Daoy (cell line): Measurements from ENCODE around the gene FTO. TPM values are rescaled to one million over a fixed set of nuclear protein-coding genes. Genes with fewer than 3 reads are reported as not detected.
A peak's percentile ranks its signal among the peaks of the same experiment; 100 is the strongest.

Experiments
- DNase-seq: peaks from one replicate; pipeline ENCODE4 v3.0.0-alpha.2; 2015; ENCODE audit warnings: low read depth
- total RNA-seq: library from RNA; depleted of rRNA; stranded (reverse); fragments of >200 nt; shearing (Covaris generic); gene quantifications from 2 replicates; pipeline ENCODE4 v1.2.3, GENCODE V29; 2014

FTO gene
- total RNA-seq, 1 experiment from 2014 or later = 38.8 TPM

DNA sequence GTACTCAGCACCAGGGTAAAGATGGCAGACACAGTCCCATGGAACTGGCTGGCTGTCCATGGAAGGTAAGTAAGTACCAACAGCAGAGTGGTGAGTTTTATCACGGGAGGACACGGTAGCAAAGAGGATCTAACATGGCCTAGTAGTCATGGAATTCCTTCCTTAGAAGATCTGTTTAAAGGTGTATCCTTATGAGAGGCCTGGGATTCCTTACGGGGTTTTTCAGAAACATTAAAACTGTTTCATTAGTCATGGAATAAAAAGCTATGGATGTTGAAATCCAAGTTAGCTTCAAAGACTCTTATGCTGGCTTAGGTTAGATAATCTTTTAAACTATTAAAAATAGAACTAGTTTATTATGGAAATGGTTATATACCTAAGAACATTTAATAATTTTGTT lies 7.4 kb downstream of the FTO start:
- DNase-seq = no peak

DNA sequence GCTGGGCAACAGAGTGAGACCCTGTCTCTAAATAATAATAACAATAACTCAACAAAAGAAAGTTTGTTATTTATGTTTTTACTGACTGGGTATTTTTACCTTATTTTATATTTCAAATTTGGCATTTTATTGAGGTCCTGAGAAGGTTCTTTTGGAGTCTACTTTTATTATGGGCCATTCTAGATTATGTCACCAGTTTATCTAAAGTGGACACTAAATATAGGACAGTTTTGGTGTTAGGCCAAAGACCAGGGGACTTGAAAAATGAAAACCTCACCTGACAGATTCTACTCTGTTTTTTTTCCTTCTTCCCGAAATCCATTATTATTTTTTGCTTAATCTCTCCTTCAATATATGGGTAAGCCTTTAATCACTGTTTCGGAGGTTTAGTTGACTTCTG lies 8.1 kb downstream of the FTO start:
- no peak for DNase-seq

DNA sequence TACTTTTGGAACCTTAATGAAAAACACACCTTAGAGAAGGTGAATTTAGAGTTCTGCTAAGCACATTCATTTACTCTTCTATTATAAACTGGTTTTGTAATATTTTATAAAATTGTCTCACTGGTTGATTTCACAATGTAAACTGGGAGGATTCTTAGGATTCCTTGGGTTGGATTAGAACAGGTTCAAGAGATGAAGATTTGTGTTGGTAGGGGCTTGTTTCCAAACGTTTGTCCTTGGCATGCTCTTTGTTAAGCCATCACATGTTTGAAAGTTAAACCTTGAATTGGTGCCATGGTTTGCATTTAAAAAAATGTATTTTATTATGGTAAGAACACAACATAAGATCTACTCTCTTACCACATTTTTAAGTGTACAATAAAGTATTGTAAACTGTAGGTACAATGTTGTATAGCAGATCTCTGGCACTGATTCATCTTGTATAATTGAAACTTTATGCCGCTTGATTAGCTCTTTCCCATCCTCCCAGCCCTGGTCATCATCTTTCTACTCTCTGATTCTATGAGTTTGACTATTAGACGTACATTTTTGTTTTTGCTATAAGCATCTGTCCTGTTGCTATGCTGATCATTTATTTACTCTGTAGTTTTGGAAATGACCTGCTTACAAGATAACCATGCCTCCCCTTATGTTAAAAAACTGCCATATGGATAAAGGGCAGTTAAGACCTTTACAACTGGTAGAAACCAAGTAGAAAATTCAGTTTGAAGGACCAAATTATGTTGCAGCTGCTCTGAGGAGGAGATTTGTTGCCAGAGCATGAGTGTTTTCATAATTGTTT lies 9.6 kb downstream of the FTO start:
- no peak for DNase-seq

DNA sequence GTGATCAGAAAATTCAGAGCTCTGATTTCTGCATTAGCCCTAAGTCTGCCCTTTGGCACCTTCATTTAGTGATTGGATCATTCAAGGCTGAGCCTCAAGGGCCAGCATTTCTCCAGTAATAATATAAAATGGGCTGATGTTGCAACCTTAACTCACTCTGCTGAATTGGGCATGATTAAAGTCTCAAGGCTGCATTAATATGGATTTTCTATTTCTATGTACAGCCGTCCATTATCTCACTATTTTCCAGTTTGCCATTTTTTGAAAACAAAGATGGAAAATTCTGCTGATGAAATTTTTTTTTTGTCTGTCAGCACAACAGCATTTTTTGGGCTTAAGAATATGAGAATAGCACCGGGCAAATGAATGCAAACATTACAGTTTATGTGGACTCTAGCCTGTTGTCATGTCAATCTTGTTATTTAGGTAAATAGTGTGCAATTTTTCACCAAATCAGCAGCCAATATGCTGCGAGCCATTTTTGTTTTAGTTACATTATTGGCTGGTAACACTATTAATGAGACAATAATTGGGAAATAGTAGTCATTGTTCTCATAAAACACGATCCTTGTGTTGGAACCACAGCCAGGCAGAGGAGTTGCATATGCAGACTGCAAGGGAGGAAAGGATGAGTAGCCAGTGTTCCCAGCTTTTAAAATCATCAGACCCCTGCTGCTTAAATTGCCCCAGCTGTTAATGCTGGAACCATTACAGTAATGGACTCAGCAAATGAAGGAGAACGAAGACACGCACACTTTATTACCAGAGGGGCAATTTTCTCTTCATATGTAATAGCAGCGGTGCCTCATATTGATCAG lies 10.5 kb downstream of the FTO start:
- DNase-seq = no peak

DNA sequence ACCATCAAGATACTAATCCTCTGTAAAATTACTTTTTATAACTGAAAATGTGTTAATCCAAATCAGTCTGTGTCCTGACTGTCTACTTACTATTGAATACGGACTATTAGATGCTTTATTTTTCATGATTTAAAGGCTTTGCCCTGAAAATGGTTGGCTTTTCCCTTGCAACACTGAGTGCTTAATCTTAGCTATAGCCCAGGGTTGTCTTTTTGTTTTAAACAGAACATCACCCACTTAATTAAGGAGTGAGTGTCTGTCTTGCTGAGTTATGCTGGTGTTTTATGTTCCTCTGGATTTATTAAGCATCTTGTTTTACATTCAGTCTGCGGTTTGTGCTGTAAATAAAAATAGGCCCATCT lies 11.0 kb downstream of the FTO start:
- no peak for DNase-seq

DNA sequence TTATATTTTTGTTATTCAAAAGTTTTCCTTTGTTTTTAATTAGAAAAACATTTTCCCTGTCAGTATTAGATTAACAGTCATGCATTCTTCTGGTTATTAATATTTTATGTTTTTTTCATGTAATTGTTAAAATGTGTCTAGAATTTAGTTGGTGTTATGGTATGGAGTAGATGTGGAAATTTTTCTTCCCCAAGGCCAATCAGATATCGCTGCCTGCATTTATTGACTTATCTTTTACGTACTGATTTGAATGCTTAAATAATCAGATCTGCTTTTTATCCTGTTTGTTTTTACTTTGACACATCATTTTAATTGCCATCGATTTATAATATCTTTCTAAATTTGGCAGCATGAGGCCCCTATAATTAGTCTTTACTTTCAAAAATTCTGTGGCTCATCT lies 13.6 kb downstream of the FTO start:
- no peak for DNase-seq

DNA sequence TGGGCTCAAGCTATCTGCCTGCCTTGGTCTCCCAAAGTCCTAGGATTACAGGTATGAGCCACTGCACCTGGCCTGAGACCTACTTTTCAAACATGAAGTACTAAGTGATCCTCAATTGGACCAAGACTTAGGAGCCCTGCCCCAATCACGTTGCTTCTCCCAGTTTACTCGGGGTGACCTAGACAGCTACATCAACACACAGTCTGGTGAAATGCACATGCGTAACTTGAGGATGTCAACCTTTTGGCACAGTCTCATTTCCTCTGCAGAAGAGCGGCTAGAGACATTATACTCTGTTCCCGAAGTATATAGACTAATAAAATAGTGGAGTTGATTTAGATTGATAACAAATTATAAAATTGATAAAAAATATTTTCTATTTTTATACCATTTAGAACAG lies 17.1 kb downstream of the FTO start:
- DNase-seq = no peak

DNA sequence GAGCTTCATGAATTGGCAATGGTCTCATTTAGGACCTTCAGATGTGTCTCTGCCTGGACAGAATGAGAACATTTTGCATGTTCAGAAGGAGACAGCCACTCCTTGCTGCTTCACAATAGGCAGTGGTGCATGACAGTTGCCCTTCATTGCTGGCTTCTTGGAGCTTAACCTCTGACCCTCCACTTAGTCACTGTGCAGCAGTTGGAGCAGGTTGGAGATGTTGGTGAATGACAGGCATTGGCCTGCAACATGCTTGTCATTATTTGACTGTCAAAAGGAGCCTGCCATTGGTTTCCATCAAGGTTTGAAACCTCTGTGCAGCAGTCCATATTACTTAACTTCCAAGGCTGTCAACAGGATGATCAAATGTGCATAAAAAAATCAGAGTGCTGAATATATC lies 22.7 kb downstream of the FTO start:
- peak; percentile 4 for DNase-seq

DNA sequence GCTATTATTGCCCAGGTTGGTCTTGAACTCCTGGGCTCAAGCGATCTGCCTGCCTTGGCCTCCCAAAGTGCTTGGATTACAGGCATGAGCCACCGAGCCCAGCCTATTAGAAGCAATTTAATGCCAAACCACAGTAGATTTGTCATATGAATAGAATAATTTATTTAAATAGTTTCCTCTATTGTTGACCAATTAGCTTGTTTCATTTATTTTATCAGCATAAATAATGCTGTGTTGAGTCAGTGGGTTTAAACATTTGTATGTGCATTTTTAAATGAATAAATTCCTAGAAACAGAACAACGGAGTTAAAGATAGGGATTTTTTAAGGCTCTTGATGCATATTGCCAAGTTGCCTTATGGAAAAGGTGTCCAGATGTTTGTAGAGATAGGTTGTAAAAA lies 26.7 kb downstream of the FTO start:
- no peak for DNase-seq

DNA sequence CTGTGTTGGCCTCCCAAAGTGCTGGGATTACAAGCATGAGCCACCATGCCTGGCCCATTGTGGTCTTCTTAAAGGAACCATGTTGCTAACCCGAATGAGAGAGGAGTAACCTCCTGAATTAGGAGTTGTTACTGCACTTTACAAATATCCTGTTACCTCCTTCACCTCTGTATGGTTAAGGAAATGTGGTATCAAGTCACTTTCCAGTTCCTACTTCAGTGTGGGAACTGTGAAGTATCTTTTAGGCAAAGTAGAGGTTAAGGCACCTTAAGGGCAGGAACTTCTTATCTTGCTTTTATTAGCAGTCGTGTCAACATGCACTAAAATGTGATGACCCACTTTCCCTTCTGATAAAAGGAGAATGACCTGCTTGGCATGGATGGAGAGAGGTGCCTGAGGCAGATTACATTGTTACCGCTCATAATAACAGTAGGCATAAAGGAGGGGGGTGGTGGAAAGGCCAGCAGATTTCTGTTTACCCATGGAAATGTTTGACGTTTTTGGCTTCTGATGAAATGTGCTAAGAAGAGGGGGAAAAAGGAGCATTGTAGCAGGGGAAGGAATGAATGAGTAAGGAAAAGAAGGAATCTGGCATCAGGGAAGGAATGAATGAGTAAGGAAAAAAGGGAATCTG lies 28.5 kb downstream of the FTO start:
- no peak for DNase-seq

DNA sequence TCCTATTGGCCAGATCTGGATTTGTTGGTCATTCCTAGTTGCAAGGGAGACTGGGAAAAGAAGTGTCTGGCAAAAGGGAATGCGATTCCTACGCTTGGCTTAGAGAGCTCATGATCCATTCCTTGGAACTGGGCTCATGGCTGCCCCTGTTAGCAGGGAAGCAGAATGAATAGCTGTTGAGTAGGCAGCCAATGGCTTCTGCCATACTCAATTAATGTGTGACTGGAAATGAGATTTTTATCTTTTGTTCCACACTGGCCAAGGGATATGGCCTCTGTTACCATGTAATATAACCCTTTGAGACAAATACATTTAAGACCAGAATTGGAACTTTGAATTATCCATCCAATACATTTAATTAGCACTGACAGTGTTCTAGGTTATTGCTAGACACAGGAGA lies 31.0 kb downstream of the FTO start:
- no peak for DNase-seq

DNA sequence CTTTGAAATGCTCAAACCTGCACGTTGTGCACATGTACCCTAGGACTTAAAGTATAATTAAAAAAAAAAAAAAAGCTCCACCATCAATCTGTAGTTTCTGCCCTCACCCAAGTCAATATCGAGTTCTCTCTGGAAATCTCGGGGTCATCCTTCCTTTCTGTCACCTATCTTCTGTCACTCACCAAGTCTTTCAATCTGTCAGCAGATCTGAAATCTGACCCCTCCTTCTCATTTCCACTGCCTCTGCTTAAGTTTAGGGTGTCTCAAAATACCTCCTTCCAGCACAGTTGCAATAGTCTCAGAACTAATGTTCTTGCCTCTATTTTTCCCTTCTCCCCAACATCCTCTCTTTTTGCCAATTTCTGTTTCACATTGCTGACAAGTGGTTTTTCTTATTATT lies 32.3 kb downstream of the FTO start:
- DNase-seq = no peak

DNA sequence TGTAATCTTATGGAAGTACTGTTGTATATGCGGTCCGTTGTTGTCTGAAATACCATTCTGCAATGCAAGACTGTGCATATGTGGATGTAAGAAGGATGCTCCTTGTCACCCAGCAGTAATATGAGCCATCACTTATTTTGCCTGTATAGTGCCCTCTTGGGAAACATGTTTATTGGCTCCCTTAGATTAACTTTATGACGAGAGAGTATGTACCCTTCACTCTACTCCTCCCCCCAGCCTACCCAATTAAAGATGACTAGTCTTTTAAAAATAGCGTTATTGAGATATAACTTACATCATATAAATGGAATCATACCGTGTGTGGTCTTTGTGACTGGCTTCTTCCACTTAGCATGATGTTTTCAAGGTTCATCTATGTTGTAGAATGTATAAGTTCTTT lies 33.6 kb downstream of the FTO start:
- DNase-seq = no peak

DNA sequence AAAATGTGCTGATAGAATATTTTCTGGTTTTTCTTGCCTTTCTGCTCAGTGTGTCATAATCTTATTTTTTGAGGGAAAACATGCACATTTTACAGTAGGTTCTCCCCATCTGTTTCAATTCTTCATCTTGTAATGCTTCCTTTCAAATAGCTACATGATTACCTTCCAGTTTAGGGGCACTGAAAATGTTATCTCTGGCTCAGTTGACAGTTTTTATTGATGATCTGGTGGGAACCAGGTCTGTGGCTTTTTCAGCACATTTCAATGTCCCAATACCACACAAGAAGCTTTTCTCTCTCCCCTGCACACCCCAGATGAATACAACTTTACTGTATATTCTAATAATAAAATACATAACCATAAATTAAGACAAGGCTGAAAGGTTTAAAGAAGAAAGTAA lies 36.5 kb downstream of the FTO start:
- DNase-seq = no peak

DNA sequence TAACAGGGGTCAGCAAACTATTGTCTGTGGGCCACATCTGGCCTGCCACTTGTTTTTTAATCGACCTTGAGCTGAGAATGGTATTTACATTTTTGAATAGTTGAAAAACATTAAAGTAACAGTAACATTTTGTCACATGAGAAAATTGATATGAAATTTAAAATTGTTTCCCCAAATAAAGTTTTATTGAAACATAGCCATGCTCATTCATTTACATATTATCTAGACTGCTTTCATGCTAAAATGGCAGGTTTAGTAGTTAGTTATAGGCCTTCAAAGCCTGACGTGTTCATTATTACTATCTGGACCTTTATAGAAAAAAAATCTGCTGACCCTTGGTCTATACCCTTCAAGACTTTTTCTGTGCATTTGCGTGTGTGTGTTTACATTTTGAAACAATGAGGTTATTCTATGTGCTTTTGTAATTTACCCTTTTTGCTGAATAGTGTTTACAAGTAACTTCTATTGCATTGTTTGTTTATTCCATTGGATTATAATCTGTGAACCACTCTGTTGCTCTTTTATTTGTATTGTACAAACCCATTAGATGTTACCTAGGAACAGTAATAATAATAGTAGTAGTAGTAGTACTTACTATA lies 37.1 kb downstream of the FTO start:
- DNase-seq = no peak

DNA sequence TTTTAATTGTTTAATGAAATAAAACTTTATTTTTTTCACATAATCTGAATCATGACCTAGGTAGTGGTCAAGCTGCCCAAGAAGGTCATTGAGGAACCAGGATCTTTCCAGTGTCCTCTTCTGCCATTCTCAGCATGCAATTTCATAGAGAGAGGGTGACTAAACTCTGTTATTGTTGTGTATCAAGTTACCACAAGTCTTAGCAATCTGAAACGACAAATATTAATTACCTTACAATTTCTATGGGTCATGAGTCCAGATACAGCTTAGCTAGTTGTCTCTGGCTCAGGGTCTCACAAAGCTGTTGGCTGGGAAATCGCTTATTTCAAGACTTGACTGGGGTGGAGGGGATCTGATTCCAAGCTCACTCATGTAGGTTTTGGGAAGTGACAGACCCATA lies 37.6 kb downstream of the FTO start:
- no peak for DNase-seq

DNA sequence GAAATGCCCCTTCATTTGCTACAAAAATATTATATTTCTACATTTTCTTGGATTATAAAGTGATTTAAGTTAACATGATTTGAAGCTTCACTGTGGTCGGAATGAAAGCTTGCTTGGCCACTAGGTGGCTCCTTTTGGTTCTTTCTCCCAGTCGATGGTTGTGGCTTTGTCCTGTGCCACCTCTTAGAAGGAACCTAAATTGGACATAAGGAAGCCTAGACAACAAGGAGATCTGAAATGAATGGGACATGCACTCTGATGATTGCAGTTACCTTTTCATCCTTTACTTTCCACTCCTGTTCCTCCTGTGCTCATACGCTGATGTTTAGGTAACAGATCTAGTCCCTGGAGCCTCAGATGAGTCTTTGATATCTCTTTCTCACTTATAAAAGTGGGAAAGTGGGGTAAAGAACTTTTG lies 39.2 kb downstream of the FTO start:
- peak; percentile 14 for DNase-seq

DNA sequence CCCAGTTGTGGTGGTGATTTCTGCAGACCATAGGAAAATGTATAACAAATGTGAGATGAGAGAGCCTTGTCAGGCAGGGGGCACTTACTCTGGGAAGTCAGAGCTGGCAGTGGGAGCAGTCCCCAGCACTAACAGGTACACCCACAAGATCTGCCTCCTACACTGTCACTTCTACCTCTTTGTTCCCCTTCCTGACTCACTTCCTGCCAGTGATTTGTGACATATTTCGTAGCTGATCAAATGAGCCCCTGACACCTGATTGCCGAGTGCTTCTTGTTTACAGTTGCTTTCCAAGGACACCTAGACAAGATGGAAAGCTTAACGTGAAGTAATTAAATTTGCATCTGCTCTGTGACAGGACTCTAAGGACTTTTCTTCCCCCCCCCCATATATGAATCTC lies 40.5 kb downstream of the FTO start:
- DNase-seq = peak; percentile 13

DNA sequence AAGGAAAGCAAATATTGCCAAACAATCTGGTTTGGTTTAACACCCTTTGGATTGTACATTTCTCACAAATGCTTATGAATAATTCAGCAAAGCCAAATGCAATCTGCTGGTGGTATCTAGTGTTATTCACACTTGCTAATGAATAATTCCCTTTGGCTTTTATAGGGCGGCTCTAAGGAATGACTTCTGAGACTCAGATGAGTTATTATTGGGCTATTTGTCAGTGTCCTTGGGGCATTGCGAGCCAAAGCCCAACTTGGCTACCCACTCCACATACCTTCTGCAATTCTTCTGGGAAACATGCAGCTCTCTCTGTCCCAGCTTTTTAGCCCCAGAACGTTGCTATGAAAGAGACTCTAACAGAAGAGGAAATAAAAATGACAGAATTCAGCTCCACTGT lies 41.1 kb downstream of the FTO start:
- DNase-seq = no peak

DNA sequence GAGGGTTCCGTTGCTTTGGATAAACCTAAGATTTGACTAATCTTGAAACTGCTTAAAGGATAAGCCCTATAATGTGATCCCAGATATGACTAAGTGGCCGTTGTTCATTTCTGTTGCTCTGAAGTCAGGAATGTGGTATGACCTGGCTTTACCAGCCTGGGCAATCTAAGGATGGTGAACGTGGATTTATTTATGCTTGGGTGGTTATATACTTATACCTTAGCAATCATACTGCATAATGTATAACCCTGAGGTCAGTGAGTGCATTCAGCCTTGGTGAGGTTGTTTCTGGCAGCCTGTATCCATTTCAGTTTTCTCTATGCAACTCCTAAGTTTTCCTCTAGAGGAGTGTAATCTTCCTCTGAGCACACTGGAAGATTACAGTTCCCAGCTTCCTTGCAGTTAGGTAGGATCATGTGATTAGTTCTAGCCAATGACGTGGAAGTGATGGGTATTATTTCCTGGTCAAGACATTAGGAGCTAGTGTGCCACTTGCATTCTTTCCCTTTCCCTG lies 41.9 kb downstream of the FTO start:
- DNase-seq = peak; percentile 13

DNA sequence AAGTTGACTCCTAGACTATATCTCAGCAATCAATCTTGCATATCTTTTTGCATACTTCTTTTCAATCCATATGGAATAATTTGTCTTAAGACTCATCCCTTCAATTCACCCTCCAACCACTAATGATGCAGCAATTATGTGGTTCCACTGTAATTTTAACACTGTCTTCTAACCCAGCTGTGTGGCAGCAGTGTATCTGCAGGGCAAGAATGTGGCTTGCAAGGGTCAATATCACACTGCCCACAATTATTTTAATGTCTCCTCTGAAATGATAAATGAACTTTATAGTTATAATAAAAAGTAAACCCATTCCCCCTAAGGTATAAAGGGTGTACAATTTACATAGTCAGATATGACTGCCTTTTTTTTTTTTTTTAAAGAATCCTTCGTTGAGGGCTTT lies 48.6 kb downstream of the FTO start:
- no peak for DNase-seq

DNA sequence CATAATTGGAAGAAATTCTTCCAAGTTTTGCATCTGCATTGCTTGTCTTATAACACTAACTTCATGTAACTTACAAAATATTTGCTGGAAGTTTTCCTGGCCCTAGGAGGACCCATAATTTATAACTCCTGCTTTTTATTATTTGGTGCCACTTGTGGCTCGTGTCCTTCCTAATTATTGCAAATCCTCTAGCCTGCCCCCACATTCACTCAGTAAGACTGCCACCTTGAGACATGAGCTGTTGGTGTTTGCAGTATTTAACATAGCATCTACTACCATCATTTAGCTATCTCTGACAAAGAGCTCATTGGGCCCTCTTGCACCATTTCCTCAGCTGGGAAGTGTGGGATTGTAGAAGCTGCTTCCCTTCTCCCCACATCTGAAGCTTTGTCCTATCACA lies 49.5 kb downstream of the FTO start:
- no peak for DNase-seq
